GM19193 (cell line): ENCODE measurements around the gene FRK.

Experiments used
- POLR2A ChIP-seq: IDR thresholded peaks from 4 replicates; pipeline ENCODE4 v1.6.1; 2011; ENCODE audit not compliant: insufficient read depth, insufficient read length; ENCODE audit errors: extremely low read depth

FRK gene

DNA sequence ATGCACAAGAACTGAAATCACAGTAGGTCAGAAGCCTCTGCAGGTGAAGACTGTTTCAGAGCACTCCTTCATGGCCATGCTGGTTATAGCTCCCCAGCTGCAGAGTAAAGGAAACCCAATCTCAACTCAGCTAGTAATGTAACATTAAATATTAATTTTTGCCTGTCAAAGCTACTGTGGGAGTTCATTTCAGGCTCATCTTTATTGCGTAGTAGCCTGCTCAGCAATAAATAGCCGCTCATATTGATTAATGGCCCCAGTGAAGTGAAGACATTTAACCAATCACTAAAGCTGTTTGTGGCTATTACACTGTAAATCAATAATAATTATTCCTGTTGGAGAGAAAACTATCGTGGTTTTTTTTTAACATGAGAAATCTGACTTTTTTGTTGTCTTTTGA, 101.7 kb downstream of the FRK start:
- no peak for TF ChIP-seq POLR2A

DNA sequence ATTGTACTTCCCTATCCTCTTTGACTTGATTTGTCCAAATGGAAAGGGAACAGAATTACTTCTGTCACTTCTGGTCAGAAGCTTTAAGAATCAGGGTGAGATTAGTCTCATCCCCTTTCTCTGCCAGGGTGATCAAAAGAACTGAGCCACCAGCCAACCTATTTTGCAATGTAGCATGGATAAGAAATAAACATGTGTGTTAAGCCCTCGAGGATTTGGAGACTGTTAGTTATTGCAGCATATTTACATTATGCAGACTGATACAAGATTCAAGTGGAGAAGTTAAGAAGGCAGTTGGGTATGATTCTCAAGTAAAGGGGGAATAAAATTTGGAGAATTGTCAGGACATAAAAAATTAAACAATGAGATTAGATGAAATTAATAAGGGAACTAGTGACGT, 106.0 kb downstream of the FRK start:
- no peak for TF ChIP-seq POLR2A

DNA sequence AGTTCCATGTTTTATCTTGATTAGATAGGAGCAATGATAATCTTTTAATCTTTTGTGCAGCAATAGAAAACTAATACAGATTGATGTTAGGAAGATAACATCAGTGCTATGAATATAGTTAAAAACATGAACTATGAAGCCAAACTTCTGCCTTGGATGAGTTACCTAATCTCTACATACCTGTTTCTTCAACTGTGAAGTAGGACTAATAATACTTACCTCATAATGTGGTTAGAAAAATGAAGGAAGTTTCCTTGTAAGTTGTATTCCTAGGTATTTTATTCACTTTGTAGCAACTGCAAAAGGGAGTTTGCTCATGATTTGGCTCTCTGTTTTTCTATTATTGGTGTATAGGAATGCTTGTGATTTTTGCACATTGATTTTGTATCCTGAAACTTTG, 111.9 kb downstream of the FRK start:
- no peak for TF ChIP-seq POLR2A

DNA sequence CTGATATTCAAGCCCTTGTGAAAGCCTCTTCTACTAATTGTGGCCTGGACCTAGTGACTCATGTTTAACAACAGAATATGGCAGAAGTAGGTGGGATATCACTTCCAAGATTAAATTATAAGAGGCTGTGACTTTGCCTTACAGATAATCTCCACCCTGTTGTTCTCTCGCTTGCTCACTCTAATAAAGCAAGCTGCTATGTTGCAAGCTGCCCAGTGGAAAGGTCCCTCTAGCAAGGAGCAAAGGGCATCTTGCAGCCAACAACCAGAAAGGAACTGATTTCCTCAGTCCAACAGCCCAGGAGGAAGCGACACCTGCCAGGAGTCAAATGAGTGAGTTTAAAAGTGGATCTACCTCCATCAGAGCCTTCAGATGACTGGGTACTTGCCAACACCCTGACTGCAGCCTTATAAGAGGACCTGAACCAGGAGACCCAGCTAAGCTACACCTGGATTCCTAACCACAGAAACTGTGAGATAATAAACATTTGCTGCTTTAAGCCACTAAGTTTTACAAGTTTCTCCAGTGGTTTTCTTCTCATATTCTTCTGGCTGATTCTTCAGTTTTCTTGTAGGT, 112.6 kb downstream of the FRK start:
- TF ChIP-seq POLR2A, result no peak

DNA sequence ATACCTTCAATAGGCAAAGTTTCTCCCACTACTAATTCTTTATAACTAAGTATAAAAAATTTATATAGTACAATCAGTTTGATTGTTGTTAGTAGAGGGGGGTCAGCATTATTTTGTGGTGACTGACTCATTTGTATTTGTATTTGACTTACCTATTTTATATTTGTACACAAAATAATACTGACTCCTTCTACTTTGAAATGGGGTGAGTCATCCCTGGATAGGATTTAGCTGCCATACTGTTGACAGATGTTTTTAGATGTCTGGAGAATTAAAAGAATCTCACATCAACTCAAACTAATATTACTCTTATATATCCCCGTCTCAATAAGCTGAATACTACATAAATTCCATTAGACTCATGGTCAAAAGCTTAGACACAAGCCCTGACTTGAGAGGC, 114.9 kb downstream of the FRK start:
- TF ChIP-seq POLR2A, result no peak

DNA sequence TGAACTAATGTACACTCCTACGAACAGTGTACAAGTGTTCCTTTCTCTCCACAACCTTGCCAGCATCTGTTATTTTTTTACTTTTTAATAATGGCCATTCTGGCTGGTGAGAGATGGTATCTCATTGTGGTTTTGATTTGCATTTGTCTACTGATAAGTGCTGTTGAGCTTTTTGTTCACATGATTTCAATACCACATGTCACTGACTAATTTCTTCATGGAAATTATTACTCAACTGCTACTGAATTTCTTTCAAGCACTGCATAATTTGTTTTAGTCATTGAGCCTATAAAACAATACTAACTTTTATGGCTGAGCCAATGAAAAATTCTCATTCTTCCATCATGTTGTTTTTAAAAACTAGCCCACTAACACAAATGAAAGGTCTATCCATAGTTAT, 115.4 kb downstream of the FRK start:
- no peak for TF ChIP-seq POLR2A

DNA sequence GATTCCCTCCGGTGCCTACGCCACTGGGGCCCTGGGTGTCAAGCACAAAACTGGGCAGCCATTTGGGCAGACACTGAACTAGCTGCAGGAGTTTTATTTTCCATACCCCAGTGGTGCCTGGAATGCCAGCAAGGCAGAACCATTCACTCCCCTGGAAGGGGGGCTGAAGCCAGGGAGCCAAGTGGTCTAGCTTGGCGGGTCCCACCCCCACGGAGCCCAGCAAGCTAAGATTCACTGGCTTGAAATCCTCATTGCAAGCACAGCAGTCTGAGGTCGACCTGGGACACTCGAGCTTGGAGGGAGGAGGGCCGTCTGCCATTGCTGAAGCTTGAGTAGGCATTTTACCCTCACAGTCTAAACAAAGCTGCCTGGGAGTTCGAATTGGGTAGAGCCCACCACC, 125.3 kb downstream of the FRK start:
- TF ChIP-seq POLR2A, result no peak

DNA sequence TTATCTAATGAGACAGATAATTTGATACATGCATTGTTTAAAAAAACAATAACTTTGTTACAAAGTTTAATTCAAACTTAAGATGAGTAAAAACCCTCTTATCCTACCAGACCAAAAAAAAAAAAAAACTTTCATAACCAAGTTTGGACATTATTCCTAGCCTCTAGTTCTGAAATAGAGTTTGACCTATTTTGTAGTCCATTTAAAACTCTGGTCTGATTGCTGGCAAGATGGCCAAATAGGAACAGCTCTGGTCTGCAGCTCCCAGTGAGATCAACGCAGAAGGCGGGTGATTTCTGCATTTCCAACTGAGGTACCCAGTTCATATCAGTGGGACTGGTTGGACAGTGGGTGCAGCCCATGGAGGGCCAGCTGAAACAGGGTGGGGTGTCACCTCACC, 125.9 kb downstream of the FRK start:
- no peak for TF ChIP-seq POLR2A

DNA sequence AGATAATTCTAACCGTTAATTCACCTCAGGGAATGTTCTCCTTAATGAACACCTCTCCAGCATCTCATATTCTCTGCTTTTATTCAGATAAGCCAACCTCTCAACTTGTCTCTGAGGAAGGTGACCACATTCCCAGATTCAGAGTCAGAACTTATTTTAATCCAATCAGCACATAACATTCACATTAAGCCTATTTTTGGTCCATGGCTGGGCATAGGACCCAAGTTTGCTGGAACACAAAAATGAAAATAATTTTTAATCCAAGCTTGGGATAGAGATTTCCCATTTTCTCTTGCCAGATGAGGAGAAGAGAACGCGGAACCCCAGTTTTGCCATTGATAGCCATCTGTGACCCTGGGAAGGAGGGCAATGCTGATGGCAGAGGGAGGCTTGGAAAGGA, 126.5 kb downstream of the FRK start:
- TF ChIP-seq POLR2A, result no peak

DNA sequence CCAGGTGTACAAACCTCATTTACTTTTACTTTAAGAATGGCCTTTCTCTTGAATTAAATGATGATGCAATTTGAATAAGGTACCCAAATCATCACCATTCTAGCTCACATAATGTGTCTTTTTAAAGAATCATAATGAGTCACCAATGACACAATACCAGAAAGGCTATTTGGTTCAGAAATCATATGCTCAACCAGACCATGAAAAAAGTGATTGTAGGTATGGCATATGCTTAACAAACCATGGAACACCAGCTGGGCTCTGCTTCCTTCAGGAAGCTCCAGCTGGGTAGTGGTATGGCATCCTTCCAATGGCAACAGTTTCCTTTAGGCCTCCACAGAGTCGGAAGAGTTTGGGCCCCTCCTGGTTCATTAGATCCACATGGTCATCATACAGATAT, 128.2 kb downstream of the FRK start:
- no peak for TF ChIP-seq POLR2A

DNA sequence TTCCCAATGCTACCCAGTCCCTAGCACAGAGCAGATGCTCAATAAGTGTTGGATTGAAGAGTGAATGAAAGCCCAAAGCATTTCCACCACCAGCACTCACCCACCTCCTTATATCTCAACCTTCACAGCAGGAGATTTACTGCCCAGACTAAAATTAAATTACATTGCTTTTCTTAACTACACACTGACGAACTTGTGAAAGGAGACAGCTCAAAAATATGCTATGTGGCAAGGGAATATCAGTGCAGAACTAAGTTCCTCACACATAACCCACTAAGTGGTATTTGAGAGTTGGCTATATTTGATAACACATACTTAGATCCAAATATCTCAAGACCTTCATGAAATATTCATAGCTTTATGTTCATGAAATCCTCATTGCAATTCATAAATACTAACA, 137.7 kb downstream of the FRK start:
- no peak for TF ChIP-seq POLR2A

DNA sequence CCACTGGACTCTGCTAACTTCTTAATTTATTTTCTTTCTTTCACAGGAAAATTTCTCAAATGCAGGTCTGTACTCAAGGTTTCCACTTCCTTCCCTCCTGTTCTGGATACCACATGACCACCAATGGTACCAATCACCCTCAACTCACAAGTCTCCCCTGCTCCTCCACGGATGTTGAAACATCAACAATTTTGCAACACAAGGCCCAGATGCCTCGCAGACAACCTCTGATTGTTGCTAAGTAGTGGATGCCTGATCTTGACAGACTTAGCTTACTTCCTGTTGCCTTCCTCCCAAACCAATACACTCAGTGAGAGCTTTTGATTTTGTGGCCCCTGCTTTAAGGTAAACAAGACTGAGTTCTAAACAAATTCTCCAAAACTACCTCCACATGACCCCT, 146.6 kb downstream of the FRK start:
- no peak for TF ChIP-seq POLR2A

DNA sequence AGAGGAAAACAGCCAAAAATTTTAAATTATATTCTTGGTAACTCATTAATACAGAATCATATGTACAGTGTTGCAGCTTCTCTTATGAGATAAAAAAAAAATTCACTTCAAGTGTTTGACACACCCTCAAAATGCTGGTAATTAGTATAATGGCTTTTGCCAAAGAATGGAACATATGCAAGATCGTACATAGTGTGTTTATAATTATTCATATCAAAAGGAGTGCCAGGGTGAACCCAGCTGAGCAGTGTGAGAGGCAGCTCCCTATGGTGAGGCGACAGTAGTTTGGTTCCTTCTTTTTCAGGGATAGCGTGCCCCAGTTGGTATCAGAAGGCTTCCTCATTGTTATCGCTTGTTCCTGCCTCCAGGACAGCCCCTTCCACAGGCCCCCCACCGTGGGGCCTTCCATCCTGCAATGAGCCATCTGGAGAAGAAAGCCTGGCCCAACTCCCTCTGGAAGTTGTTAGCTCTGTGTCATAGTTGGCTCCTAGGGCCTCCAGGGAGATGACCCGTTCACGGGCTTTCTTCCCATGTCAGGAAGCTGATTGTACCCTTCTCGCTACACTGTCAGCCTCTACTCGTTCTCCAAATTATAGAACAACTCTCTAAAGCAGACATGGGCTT, 150.7 kb downstream of the FRK start:
- no peak for TF ChIP-seq POLR2A

DNA sequence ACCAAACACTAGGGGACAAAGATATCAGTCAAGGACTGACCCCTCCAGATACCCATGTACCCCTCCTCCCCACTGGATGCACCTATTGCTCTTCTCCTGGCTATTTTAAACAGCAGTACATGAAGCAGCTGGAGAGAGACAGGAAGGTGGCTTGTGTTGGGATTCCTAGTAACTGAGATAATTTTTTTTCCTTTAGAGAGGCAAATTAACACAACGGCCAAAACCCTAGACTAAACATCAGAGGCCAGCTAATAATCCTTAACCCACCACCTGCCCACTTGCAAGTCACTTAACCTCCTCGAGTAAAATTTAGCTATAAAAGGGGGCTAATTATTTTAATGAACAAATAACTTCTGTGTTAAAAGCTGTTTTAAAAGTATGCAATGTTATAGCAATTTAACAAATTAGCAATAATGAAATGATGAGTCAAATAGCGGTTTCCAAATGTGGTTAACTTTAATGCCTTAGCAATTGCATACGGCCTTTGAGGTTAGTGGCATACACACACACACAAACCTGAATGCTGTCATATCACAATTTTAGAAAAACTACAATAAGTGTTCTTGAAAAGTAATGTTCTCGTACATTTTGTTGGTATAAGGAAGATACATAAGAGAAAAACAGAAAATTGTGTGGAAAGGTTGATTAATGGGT, 151.7 kb downstream of the FRK start:
- no peak for TF ChIP-seq POLR2A

DNA sequence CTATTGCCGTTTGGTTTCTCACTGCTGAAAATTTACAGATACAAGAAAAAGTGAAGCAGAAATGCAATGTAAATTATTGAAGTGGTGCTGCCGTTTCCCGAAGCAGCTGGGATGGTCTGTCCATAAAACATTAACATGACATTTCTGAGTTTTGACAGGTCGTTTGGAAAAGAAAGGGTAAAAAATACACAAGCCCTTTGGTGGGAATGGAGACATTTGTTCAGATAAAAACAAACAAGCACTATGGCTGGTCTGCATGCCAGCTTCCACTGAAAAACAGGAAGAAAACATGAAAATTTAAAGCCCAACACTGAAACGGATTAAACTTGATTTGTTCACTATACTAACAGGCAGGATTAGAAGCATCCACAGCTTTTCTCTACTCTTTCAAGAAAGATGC, 155.2 kb downstream of the FRK start:
- TF ChIP-seq POLR2A, result no peak

DNA sequence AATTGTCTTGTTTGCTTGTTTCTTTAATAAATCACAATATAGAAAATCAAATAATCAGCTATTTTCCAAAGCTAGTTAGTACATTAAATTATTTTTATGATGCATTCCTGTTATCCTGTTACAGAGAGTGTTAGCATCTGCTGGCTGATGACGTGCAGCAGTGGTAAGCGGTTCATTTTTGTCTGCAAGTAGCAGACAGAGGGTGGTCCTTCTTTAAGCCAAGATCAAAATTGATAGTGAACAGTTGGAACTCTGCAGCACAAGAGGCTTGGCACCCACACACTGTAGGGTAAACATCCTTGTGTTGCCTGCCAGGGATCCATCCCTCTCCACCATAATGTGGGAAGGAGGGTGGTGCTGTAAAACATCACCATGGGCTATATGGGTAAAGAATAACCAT, 158.3 kb downstream of the FRK start:
- no peak for TF ChIP-seq POLR2A
